Measurements from ENCODE around the gene CAPG.

CAPG gene

GRCh38 chr2:85437488-85438200 lies 27.5 kb upstream of the CAPG start (continued):
- no peak for TF ChIP-seq ZNF518A (tag by site-specific recombination; conservative IDR thresholded peaks at IDR 0.05; ENCODE audit: low read depth)
- no peak for TF ChIP-seq ZNF174 (tag by site-specific recombination; IDR thresholded peaks at IDR 0.05)
- TF ChIP-seq ZNF26 (tag by site-specific recombination; IDR thresholded peaks at IDR 0.05) = no peak
- no peak for TF ChIP-seq ZSCAN30 (tag by site-specific recombination; IDR thresholded peaks at IDR 0.05)
- no peak for TF ChIP-seq ZNF24 (tag by site-specific recombination; IDR thresholded peaks at IDR 0.05)
- TF ChIP-seq ZNF112 (tag by site-specific recombination; IDR thresholded peaks at IDR 0.05) = no peak
- no peak for TF ChIP-seq GLI4 (tag by site-specific recombination; IDR thresholded peaks at IDR 0.05)
- TF ChIP-seq ZNF324 (tag by site-specific recombination; IDR thresholded peaks at IDR 0.05) = no peak
- TF ChIP-seq ZNF311 (tag by site-specific recombination; IDR thresholded peaks at IDR 0.05; ENCODE audit: borderline replicate concordance) = no peak
- no peak for TF ChIP-seq ZNF248 (tag by site-specific recombination; IDR thresholded peaks at IDR 0.05)
- peak; percentile 18 for TF ChIP-seq ZBTB26 (tag by site-specific recombination; optimal IDR thresholded peaks at IDR 0.05)
- TF ChIP-seq ZNF580 (tag by site-specific recombination; IDR thresholded peaks at IDR 0.05) = no peak
- no peak for TF ChIP-seq ZNF157 (tag by site-specific recombination; IDR thresholded peaks at IDR 0.05)
- TF ChIP-seq INSM2 (tag by site-specific recombination; IDR thresholded peaks at IDR 0.05) = no peak
- no peak for TF ChIP-seq ZNF184 (tag by site-specific recombination; IDR thresholded peaks at IDR 0.05)
- TF ChIP-seq ZIC2 (tag by site-specific recombination; IDR thresholded peaks at IDR 0.05) = peak; percentile 65
- TF ChIP-seq ZFHX2 (tag by site-specific recombination; conservative IDR thresholded peaks at IDR 0.05) = 0 out of 2 replicates have a peak, but pooled peaks have one; percentile 34
- no peak for TF ChIP-seq ZSCAN5A (tag by site-specific recombination; IDR thresholded peaks at IDR 0.05)
- TF ChIP-seq ZNF521 (tag by site-specific recombination; IDR thresholded peaks at IDR 0.05) = no peak
- no peak for TF ChIP-seq ZBTB11 (tag by site-specific recombination; conservative IDR thresholded peaks at IDR 0.05; ENCODE audit: low read depth)
- no peak for TF ChIP-seq PRDM6 (tag by site-specific recombination; IDR thresholded peaks at IDR 0.05)
- no peak for TF ChIP-seq EGR2 (tag by site-specific recombination; IDR thresholded peaks at IDR 0.05; ENCODE audit: low read depth)
- TF ChIP-seq HOXA7 (CRISPR knock-in tag; IDR thresholded peaks at IDR 0.05; ENCODE audit: borderline replicate concordance) = no peak

All from HEK293 (cell line).